Muscle of leg (tissue), 11 donors: ENCODE results near the gene JAZF1. TPM values are rescaled to one million over a fixed set of nuclear protein-coding genes. Genes with fewer than 3 reads are reported as not detected.

Source experiments
- DNase-seq: peaks from one replicate; pipeline ENCODE4 v3.0.0; 2013
- H3K27ac ChIP-seq: one replicate; pipeline ENCODE4 v1.5.1; 2013; ENCODE audit warnings: mild to moderate bottlenecking, low read length, control low read depth
- H3K27me3 ChIP-seq: one replicate; pipeline ENCODE4 v1.6.1; 2013; ENCODE audit warnings: low read length; ENCODE audit not compliant: control insufficient read depth, insufficient read depth
- H3K36me3 ChIP-seq: one replicate; pipeline ENCODE4 v1.6.1; 2013; ENCODE audit warnings: low read length; ENCODE audit not compliant: control insufficient read depth, insufficient read depth
- H3K4me1 ChIP-seq: one replicate; pipeline ENCODE4 v1.6.1; 2013; ENCODE audit warnings: low read length; ENCODE audit not compliant: control insufficient read depth, insufficient read depth
- H3K4me3 ChIP-seq: one replicate; pipeline ENCODE4 v1.5.1; 2013; ENCODE audit warnings: low read length, control low read depth
- H3K9me3 ChIP-seq: replicated peaks from 2 replicates; pipeline ENCODE4 v1.6.1; 2013; ENCODE audit warnings: low read depth, low read length; ENCODE audit not compliant: control insufficient read depth
- WGBS: methylation state at CpG from one replicate; pipeline ENCODE4 v1.1.5; 2013; ENCODE audit warnings: missing lambda C conversion rate; ENCODE audit not compliant: insufficient coverage; 5-methylcytosine and 5-hydroxymethylcytosine counted together
- polyA plus RNA-seq, 8 donors: library from polyadenylated mRNA; unstranded; fragments of 120-200 nt; gene quantifications; one replicate each; pipeline versions ENCODE4 v1.2.1 to v1.2.3, GENCODE V29; 2013; ENCODE audit warnings: inconsistent platforms in 1 of 8, low replicate concordance in 1 of 8; ENCODE audit not compliant: insufficient read length in 8 of 8, insufficient read depth in 1 of 8
- total RNA-seq: library from RNA; stranded (reverse); fragments of 120-200 nt; gene quantifications from one replicate; pipeline ENCODE4 v1.2.4, GENCODE V29; 2013

JAZF1 gene
- total and polyA plus RNA-seq, 9 donors = 12.7 to 30.3 (median 28.1) TPM

GRCh38 chr7:28130277-28130676 lies 50.3 kb downstream of the JAZF1 start:
- Histone ChIP-seq H3K4me1 (peaks cover 2% of the 10 kb centered on the region), H3K27me3 (no peaks in the 10 kb centered on the region), H3K27ac (no peak overlapping the region), H3K36me3 (peaks cover 2% of the 10 kb centered on the region), H3K4me3 (no peak overlapping the region), H3K9me3 (no peaks in the 10 kb centered on the region)
- no peak for DNase-seq
- no CpG with 5 or more reads among the region's 3 CpGs for WGBS

- no peak overlapping the region for H3K27ac ChIP-seq
- H3K4me3 ChIP-seq = no peak overlapping the region
- H3K27me3 ChIP-seq = no peaks in the 10 kb centered on the region
- H3K36me3 ChIP-seq = peaks cover 2% of the 10 kb centered on the region
- no peaks in the 10 kb centered on the region for H3K9me3 ChIP-seq
- no peak for DNase-seq
- H3K4me1 ChIP-seq = peaks cover 2% of the 10 kb centered on the region
These were observed 52.0 kb downstream of the JAZF1 start for GRCh38 chr7:28128608-28129007.

GRCh38 chr7:28126410-28127041 lies 54.1 kb downstream of the JAZF1 start:
- 86% methylated on average over 1 of the region's 5 CpGs for WGBS
- Histone ChIP-seq H3K4me1 (peaks cover 2% of the 10 kb centered on the region), H3K27me3 (no peaks in the 10 kb centered on the region), H3K9me3 (no peaks in the 10 kb centered on the region), H3K27ac (no peak overlapping the region), H3K4me3 (no peak overlapping the region), H3K36me3 (peaks cover 2% of the 10 kb centered on the region)
- no peak for DNase-seq

- peaks cover 2% of the 10 kb centered on the region for H3K4me1 ChIP-seq
- H3K27ac ChIP-seq = no peak overlapping the region
- WGBS = 50% methylated on average over 1 of the region's 4 CpGs
- peak; percentile 86 for DNase-seq
- no peaks in the 10 kb centered on the region for H3K27me3 ChIP-seq
- H3K9me3 ChIP-seq = no peaks in the 10 kb centered on the region
- peaks cover 2% of the 10 kb centered on the region for H3K36me3 ChIP-seq
- no peak overlapping the region for H3K4me3 ChIP-seq
These were observed 54.9 kb downstream of the JAZF1 start for GRCh38 chr7:28125431-28126409.

- H3K4me3 ChIP-seq = no peak overlapping the region
- no CpG with 5 or more reads among the region's 2 CpGs for WGBS
- no peak for DNase-seq
- no peak overlapping the region for H3K27ac ChIP-seq
- H3K9me3 ChIP-seq = no peaks in the 10 kb centered on the region
- H3K36me3 ChIP-seq = peaks cover 2% of the 10 kb centered on the region
- no peaks in the 10 kb centered on the region for H3K27me3 ChIP-seq
- H3K4me1 ChIP-seq = peaks cover 2% of the 10 kb centered on the region
These were observed 56.2 kb downstream of the JAZF1 start for GRCh38 chr7:28124413-28124812.

- WGBS = no CpG with 5 or more reads among the region's 5 CpGs
- Histone ChIP-seq H3K4me3 (no peak overlapping the region), H3K9me3 (no peaks in the 10 kb centered on the region), H3K27me3 (no peaks in the 10 kb centered on the region), H3K27ac (no peak overlapping the region), H3K36me3 (peaks cover 2% of the 10 kb centered on the region), H3K4me1 (peaks cover 2% of the 10 kb centered on the region)
- DNase-seq = no peak
These were observed 56.8 kb downstream of the JAZF1 start for GRCh38 chr7:28123752-28124151.

GRCh38 chr7:28121496-28121895 lies 59.1 kb downstream of the JAZF1 start:
- no peaks in the 10 kb centered on the region for H3K9me3 ChIP-seq
- H3K36me3 ChIP-seq = no peaks in the 10 kb centered on the region
- no peaks in the 10 kb centered on the region for H3K27me3 ChIP-seq
- peaks cover 2% of the 10 kb centered on the region for H3K4me1 ChIP-seq
- no CpG with 5 or more reads among the region's 5 CpGs for WGBS
- no peak for DNase-seq
- no peak overlapping the region for H3K27ac ChIP-seq
- H3K4me3 ChIP-seq = no peak overlapping the region

- 75% methylated on average over 2 of the region's 2 CpGs for WGBS
- Histone ChIP-seq H3K4me3 (no peak overlapping the region), H3K9me3 (no peaks in the 10 kb centered on the region), H3K27ac (no peak overlapping the region), H3K27me3 (no peaks in the 10 kb centered on the region), H3K36me3 (no peaks in the 10 kb centered on the region), H3K4me1 (peaks cover 5% of the 10 kb centered on the region)
- DNase-seq = no peak
These were observed 64.6 kb downstream of the JAZF1 start for GRCh38 chr7:28116041-28116440.

- H3K4me3 ChIP-seq = no peak overlapping the region
- no peaks in the 10 kb centered on the region for H3K9me3 ChIP-seq
- H3K27me3 ChIP-seq = no peaks in the 10 kb centered on the region
- peaks cover 5% of the 10 kb centered on the region for H3K4me1 ChIP-seq
- no peak overlapping the region for H3K27ac ChIP-seq
- no CpG with 5 or more reads among the region's 1 CpG for WGBS
- no peaks in the 10 kb centered on the region for H3K36me3 ChIP-seq
- DNase-seq = no peak
These were observed 65.3 kb downstream of the JAZF1 start for GRCh38 chr7:28115261-28115660.

GRCh38 chr7:28114056-28114455 lies 66.5 kb downstream of the JAZF1 start:
- H3K27ac ChIP-seq = no peak overlapping the region
- peaks cover 5% of the 10 kb centered on the region for H3K4me1 ChIP-seq
- no peak for DNase-seq
- no peaks in the 10 kb centered on the region for H3K36me3 ChIP-seq
- WGBS = 63% methylated on average over 3 of the region's 4 CpGs
- no peak overlapping the region for H3K4me3 ChIP-seq
- H3K27me3 ChIP-seq = no peaks in the 10 kb centered on the region
- no peaks in the 10 kb centered on the region for H3K9me3 ChIP-seq
